ENCODE results near the gene AP3D1. TPM values are rescaled to one million over a fixed set of nuclear protein-coding genes. Genes with fewer than 3 reads are reported as not detected.
A peak's percentile ranks its signal among the peaks of the same experiment; 100 is the strongest.

Gene AP3D1
- total RNA-seq, 2 experiments from 2014 or later, result 41.8 to 41.9 TPM

DNA sequence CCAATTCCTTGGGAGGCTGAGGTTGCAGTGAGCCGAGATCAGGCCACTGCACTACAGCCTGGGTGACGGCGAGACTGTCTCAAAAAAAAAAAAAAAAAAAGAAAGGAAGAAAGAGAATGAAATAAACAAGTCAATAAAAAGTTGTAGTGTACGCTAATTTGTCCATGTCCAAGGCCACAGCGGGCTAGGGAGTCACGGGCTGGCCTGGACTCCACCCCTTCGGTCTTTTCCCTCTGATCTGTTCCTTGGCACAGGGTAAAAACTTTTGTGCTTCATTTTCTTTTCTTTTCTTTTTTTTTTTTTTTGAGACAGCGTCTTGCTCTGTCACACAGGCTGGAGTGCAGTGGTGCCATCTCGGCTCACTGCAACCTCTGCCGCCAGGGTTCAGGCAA lies 80.9 kb downstream of the AP3D1 start:
- POLR2A ChIA-PET, result interaction anchor here (0.7 to 1.8 kb wide), 8 partner anchors 9 to 128 kb away, joined by 3 to 13 read pairs (median 4); partner anchors contain the start of genes MKNK2 and MOB3A
- Histone ChIP-seq H3K4me1 (ENCODE audit: insufficient read depth, low read length) (peaks cover 32% of the 10 kb centered on the region), H3K27me3 (ENCODE audit: control insufficient read depth in 1 of 2, insufficient read depth in 2 of 2, low read length in 2 of 2) (no peaks in the 10 kb centered on the region), H3K4me3 (ENCODE audit: low read length) (no peak overlapping the region), H3K36me3 (ENCODE audit: insufficient read depth, low read length) (peaks cover 42% of the 10 kb centered on the region), H3K9me3 (ENCODE audit: control insufficient read depth in 1 of 2, insufficient read depth in 1 of 2, low read length in 2 of 2) (no peaks in the 10 kb centered on the region), H3K27ac (ENCODE audit: low read depth in 1 of 2, low read length in 2 of 2) (no peak overlapping the region)
- H3K27ac Mint-ChIP-seq, result peak overlapping the region; percentile 84
- CTCF ChIA-PET, result interaction anchor here (0.7 to 3.2 kb wide), 13 partner anchors 9 to 76 kb away, joined by 3 to 16 read pairs (median 4); partner anchors contain the start of gene MOB3A
- no peak overlapping the region for H3K4me3 Mint-ChIP-seq
- no peaks in the 10 kb centered on the region for H3K27me3 Mint-ChIP-seq
- TF ChIP-seq, protein P1, sequence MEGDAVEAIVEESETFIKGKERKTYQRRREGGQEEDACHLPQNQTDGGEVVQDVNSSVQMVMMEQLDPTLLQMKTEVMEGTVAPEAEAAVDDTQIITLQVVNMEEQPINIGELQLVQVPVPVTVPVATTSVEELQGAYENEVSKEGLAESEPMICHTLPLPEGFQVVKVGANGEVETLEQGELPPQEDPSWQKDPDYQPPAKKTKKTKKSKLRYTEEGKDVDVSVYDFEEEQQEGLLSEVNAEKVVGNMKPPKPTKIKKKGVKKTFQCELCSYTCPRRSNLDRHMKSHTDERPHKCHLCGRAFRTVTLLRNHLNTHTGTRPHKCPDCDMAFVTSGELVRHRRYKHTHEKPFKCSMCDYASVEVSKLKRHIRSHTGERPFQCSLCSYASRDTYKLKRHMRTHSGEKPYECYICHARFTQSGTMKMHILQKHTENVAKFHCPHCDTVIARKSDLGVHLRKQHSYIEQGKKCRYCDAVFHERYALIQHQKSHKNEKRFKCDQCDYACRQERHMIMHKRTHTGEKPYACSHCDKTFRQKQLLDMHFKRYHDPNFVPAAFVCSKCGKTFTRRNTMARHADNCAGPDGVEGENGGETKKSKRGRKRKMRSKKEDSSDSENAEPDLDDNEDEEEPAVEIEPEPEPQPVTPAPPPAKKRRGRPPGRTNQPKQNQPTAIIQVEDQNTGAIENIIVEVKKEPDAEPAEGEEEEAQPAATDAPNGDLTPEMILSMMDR (IDR thresholded peaks at IDR 0.05), result no peak
- DNase-seq (no peak), ATAC-seq (ENCODE audit: poor library complexity) (no peak)
- no peaks in the 10 kb centered on the region for H3K9me3 Mint-ChIP-seq
- peaks cover 54% of the 10 kb centered on the region for H3K36me3 Mint-ChIP-seq (ENCODE audit: low read depth)
- intact Hi-C loops (cut with DNase I, micrococcal nuclease), result no loop called here
- H3K4me1 Mint-ChIP-seq (ENCODE audit: low read depth), result peaks cover 16% of the 10 kb centered on the region

DNA sequence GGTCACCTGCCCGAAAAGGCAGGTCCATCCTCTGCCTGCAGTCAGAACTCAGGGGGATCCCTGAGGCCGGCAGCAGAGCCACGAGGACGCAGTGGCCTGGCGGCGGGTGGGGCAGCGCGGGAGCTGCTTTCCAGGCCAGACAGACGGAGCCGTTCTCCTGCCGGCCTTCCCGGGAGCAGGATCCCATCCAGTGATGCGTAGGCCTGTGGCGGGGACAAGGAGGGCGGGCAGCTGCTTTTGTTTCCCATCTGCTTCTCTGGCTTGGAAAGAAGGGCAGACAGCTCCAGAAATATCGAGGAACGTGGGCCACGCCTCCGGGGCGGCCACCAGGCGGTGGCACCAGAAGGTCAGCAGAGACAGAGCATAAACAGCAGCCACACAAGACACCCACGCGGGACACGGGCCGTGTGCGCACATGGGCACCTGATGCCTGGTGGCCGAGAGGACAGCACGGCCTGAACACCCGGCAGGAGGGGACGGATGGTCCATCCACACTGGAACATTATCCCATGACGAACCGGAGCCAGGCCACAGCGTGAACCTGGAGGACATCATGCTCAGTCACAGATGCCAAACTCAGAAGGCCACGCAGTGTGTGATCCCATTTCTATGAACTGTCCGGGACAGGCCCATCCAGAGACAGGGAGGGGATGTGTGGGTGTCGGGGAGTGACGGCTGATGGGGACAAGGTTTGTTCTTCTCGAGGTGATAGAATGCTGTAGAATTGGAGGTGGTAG lies 86.4 kb downstream of the AP3D1 start:
- Mint-ChIP-seq H3K27me3 (no peaks in the 10 kb centered on the region), H3K4me3 (no peak overlapping the region), H3K4me1 (ENCODE audit: low read depth) (peaks cover 26% of the 10 kb centered on the region), H3K27ac (peak overlapping the region; percentile 56), H3K36me3 (ENCODE audit: low read depth) (peaks cover 9% of the 10 kb centered on the region), H3K9me3 (no peaks in the 10 kb centered on the region)
- TF ChIP-seq, protein P1 (IDR thresholded peaks at IDR 0.05), result no peak
- no peak for DNase-seq
- no peak for ATAC-seq (ENCODE audit: poor library complexity)
- H3K27ac ChIP-seq (ENCODE audit: low read depth in 1 of 2, low read length in 2 of 2), result no peak overlapping the region
- intact Hi-C loops (cut with DNase I, micrococcal nuclease), result no loop called here
- no peaks in the 10 kb centered on the region for H3K9me3 ChIP-seq (ENCODE audit: control insufficient read depth in 1 of 2, insufficient read depth in 1 of 2, low read length in 2 of 2)
- no peak overlapping the region for H3K4me3 ChIP-seq (ENCODE audit: low read length)
- H3K36me3 ChIP-seq (ENCODE audit: insufficient read depth, low read length), result no peaks in the 10 kb centered on the region
- H3K4me1 ChIP-seq (ENCODE audit: insufficient read depth, low read length), result peaks cover 47% of the 10 kb centered on the region
- H3K27me3 ChIP-seq (ENCODE audit: control insufficient read depth in 1 of 2, insufficient read depth in 2 of 2, low read length in 2 of 2), result no peaks in the 10 kb centered on the region
- ChIA-PET POLR2A (no interaction called here), CTCF (no interaction called here)

DNA sequence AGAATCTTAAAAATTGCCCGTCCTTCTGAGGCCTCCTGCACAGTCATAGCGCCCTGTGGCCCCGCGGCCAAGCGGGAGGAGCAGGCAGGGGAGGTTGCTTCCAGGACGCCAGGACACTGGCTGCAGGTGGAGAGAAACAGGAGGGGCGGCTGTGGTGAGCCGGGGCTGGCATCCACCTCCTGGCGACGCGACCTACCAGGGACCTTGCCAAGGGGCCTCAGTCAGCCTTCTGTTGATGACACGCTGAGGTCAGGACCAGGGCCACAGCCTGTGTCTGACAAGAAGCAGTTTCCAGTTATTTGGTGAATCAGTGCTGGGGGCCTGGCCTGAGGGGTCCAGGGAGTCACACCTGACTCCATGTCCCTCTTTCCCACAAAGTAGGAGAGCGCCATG lies 87.0 kb downstream of the AP3D1 start:
- Mint-ChIP-seq H3K4me3 (peak overlapping the region; percentile 30), H3K9me3 (no peaks in the 10 kb centered on the region), H3K27ac (no peak overlapping the region), H3K4me1 (ENCODE audit: low read depth) (peaks cover 23% of the 10 kb centered on the region), H3K27me3 (no peaks in the 10 kb centered on the region), H3K36me3 (ENCODE audit: low read depth) (peaks cover 4% of the 10 kb centered on the region)
- DNase-seq, result no peak
- Histone ChIP-seq H3K27me3 (ENCODE audit: control insufficient read depth in 1 of 2, insufficient read depth in 2 of 2, low read length in 2 of 2) (no peaks in the 10 kb centered on the region), H3K4me1 (ENCODE audit: insufficient read depth, low read length) (peaks cover 47% of the 10 kb centered on the region), H3K36me3 (ENCODE audit: insufficient read depth, low read length) (no peaks in the 10 kb centered on the region), H3K9me3 (ENCODE audit: control insufficient read depth in 1 of 2, insufficient read depth in 1 of 2, low read length in 2 of 2) (no peaks in the 10 kb centered on the region), H3K27ac (ENCODE audit: low read depth in 1 of 2, low read length in 2 of 2) (no peak overlapping the region), H3K4me3 (ENCODE audit: low read length) (no peak overlapping the region)
- TF ChIP-seq, protein P1 (IDR thresholded peaks at IDR 0.05), result no peak
- ChIA-PET CTCF (no interaction called here), POLR2A (no interaction called here)
- intact Hi-C loops (cut with DNase I, micrococcal nuclease), result no loop called here
- no peak for ATAC-seq (ENCODE audit: poor library complexity)
